HCT116 (cell line): Measurements from ENCODE around the gene RAB30.

ENCODE experiments used
- CTCF ChIP-seq, 3 experiments: fragments of 200-600 bp in 1 of 3; sonication (generic) in 1 of 3; IDR thresholded peaks in 2 of 3; conservative IDR thresholded peaks in 1 of 3; 2 replicates each; pipeline ENCODE4 v1.5.1; 2012 to 2017; ENCODE audit warnings: low read depth in 2 of 3, low read length in 2 of 3, antibody characterized with exemption in 1 of 3, borderline replicate concordance in 1 of 3, control low read depth in 1 of 3, mild to moderate bottlenecking in 1 of 3, mixed read lengths in 1 of 3, mixed run types in 1 of 3, moderate library complexity in 1 of 3; ENCODE audit not compliant: insufficient read depth in 1 of 3
- EZH2phosphoT487 ChIP-seq: fragments of 200-600 bp; IDR thresholded peaks from 2 replicates; pipeline ENCODE4 v1.6.1; 2018; ENCODE audit warnings: antibody characterized with exemption, borderline replicate concordance
- FOSL1 ChIP-seq: IDR thresholded peaks from 2 replicates; pipeline ENCODE4 v1.6.1; 2012; ENCODE audit warnings: low read depth
- JUND ChIP-seq: IDR thresholded peaks from 2 replicates; pipeline ENCODE4 v1.6.1; 2012
- POLR2A ChIP-seq: IDR thresholded peaks from 2 replicates; pipeline ENCODE4 v1.7.0; 2011; ENCODE audit warnings: borderline replicate concordance; ENCODE audit not compliant: insufficient read depth, insufficient read length; ENCODE audit errors: extremely low read depth
- REST ChIP-seq: IDR thresholded peaks from 2 replicates; pipeline ENCODE4 v1.6.1; 2012; ENCODE audit warnings: low read depth
- SIN3A ChIP-seq: IDR thresholded peaks from 2 replicates; pipeline ENCODE4 v1.6.1; 2012; ENCODE audit warnings: low read depth
- TCF7L2 ChIP-seq: IDR thresholded peaks from 2 replicates; pipeline ENCODE4 v1.7.0; 2011; ENCODE audit warnings: borderline replicate concordance, inconsistent platforms; ENCODE audit not compliant: insufficient read depth, insufficient read length; ENCODE audit errors: extremely low read depth
- YY1 ChIP-seq: IDR thresholded peaks from 2 replicates; pipeline ENCODE4 v1.6.1; 2011; ENCODE audit warnings: low read length, low read depth, moderate library complexity, mild to moderate bottlenecking; ENCODE audit not compliant: insufficient replicate concordance; ENCODE audit errors: extremely low read depth
- ZBTB33 ChIP-seq: IDR thresholded peaks from 2 replicates; pipeline ENCODE4 v1.6.1; 2011; ENCODE audit warnings: mild to moderate bottlenecking, low read length, moderate library complexity; ENCODE audit not compliant: insufficient replicate concordance; ENCODE audit errors: extremely low read depth
- ZFX ChIP-seq: fragments of 450-650 bp; IDR thresholded peaks from 2 replicates; pipeline ENCODE4 v1.6.1; 2017
- ZNF274 ChIP-seq: fragments of 200-500 bp; sonication (Bioruptor generic); IDR thresholded peaks from 2 replicates; pipeline ENCODE4 v1.6.1; 2014; ENCODE audit warnings: mild to moderate bottlenecking, low read depth, low read length, inconsistent platforms

- no peak for TF ChIP-seq REST
- no peak for TF ChIP-seq CTCF (IDR thresholded peaks at IDR 0.05 in 2 of 3, conservative IDR thresholded peaks at IDR 0.05 in 1 of 3; ENCODE audit: borderline replicate concordance in 1 of 3, insufficient read depth in 1 of 3, low read depth in 2 of 3, low read length in 2 of 3)
- no peak for TF ChIP-seq ZNF274
- TF ChIP-seq ZFX: no peak
- TF ChIP-seq YY1: no peak
- no peak for TF ChIP-seq ZBTB33
- TF ChIP-seq TCF7L2: no peak
- TF ChIP-seq JUND: no peak
- TF ChIP-seq EZH2phosphoT487: no peak
- TF ChIP-seq FOSL1: no peak
- TF ChIP-seq SIN3A: no peak
- TF ChIP-seq POLR2A: no peak
These were observed 33.8 kb downstream of the RAB30 start for GRCh38 chr11:83037877-83038276.
